Measurements from ENCODE around the gene STMN3.
"Not testable (repeated sequence)": the region's sequence is repeated elsewhere in the genome, so short reads cannot be mapped to it uniquely, and the experiment has no call there.

STMN3 gene

DNA sequence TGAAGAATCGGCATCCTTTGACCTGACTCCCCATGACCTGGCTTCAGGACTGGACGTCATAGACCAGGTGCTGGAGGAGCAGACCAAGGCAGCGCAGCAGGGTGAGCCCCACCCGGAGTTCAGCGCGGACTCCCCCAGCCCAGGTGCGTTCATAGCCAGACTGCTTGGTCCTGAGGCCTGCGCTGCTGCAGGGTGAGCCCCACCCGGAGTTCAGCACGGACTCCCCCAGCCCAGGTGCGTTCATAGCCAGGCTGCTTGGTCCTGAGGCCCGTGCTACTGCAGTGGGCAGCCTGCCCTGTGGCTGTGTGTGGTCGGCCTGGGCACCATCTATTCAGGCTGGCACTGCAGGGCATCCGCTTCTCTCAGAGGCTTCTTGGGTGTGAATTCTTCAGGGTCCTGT lies 20.7 kb upstream of the STMN3 start:
- no peaks in the 10 kb centered on the region for H3K9me2 ChIP-seq (ENCODE audit: low read depth, low read length)
- TF ChIP-seq CTCF (IDR thresholded peaks at IDR 0.05; ENCODE audit: low read length) (no peak), EZH2 (IDR thresholded peaks at IDR 0.05; ENCODE audit: borderline replicate concordance, low read length) (no peak)
- H3K9me3 ChIP-seq (ENCODE audit: low read length), result no peaks in the 10 kb centered on the region
- no peak overlapping the region for H3K27ac ChIP-seq (ENCODE audit: low read depth, low read length, poor library complexity, severe bottlenecking)
- H3F3A ChIP-seq (ENCODE audit: insufficient read depth, low read length), result no peaks in the 10 kb centered on the region
- H3K9ac ChIP-seq (ENCODE audit: low read length), result no peak overlapping the region
- H3K4me1 ChIP-seq (ENCODE audit: insufficient read depth, low read length, severe bottlenecking), result no peaks in the 10 kb centered on the region
- no peak overlapping the region for H3K4me3 ChIP-seq (ENCODE audit: low read depth, low read length, poor library complexity, severe bottlenecking)
- no peaks in the 10 kb centered on the region for H3K79me2 ChIP-seq (ENCODE audit: insufficient read depth, low read length)
- no peaks in the 10 kb centered on the region for H3K27me3 ChIP-seq (ENCODE audit: insufficient read depth, low read length)
- H4K20me1 ChIP-seq (ENCODE audit: insufficient read depth, low read length), result no peaks in the 10 kb centered on the region
- peaks cover 29% of the 10 kb centered on the region for H3K36me3 ChIP-seq (ENCODE audit: insufficient read depth, low read length)
- H2AFZ ChIP-seq (ENCODE audit: low read length), result no peak overlapping the region
- no peak overlapping the region for H3K4me2 ChIP-seq (ENCODE audit: low read length)

GRCh38 chr20:63672666-63673065 lies 19.4 kb upstream of the STMN3 start:
- no peak overlapping the region for H3K4me3 ChIP-seq (ENCODE audit: low read depth, low read length, poor library complexity, severe bottlenecking)
- peaks cover 37% of the 10 kb centered on the region for H3K36me3 ChIP-seq (ENCODE audit: insufficient read depth, low read length)
- H3K4me2 ChIP-seq (ENCODE audit: low read length), result no peak overlapping the region
- H3K79me2 ChIP-seq (ENCODE audit: insufficient read depth, low read length), result no peaks in the 10 kb centered on the region
- H3K27me3 ChIP-seq (ENCODE audit: insufficient read depth, low read length), result no peaks in the 10 kb centered on the region
- no peak overlapping the region for H3K9ac ChIP-seq (ENCODE audit: low read length)
- no peak overlapping the region for H3K27ac ChIP-seq (ENCODE audit: low read depth, low read length, poor library complexity, severe bottlenecking)
- H3F3A ChIP-seq (ENCODE audit: insufficient read depth, low read length), result no peaks in the 10 kb centered on the region
- H3K4me1 ChIP-seq (ENCODE audit: insufficient read depth, low read length, severe bottlenecking), result no peaks in the 10 kb centered on the region
- TF ChIP-seq CTCF (IDR thresholded peaks at IDR 0.05; ENCODE audit: low read length) (no peak), EZH2 (IDR thresholded peaks at IDR 0.05; ENCODE audit: borderline replicate concordance, low read length) (no peak)
- H3K9me3 ChIP-seq (ENCODE audit: low read length), result no peaks in the 10 kb centered on the region
- no peak overlapping the region for H2AFZ ChIP-seq (ENCODE audit: low read length)
- no peaks in the 10 kb centered on the region for H4K20me1 ChIP-seq (ENCODE audit: insufficient read depth, low read length)
- H3K9me2 ChIP-seq (ENCODE audit: low read depth, low read length), result no peaks in the 10 kb centered on the region

DNA sequence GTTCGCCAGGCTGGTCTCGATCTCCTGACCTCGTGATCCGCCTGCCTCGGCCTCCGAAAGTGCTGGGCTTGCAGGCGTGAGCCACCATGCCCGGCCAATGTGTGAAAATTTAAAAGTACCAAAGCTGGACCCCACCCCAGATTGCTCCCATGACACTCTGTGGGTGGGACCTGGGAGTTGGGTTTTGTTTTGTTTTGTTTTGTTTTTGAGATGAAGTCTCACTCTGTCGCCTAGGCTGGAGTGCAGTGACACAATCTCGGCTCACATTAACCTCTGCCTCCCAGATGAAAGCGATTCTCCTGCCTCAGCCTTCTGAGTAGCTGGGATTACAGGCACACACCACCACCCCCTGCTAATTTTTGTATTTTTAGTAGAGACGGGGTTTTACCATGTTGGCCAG lies 18.5 kb upstream of the STMN3 start:
- H3K27ac ChIP-seq (ENCODE audit: low read depth, low read length, poor library complexity, severe bottlenecking); H3K27me3 ChIP-seq (ENCODE audit: insufficient read depth, low read length); H3K4me3 ChIP-seq (ENCODE audit: low read depth, low read length, poor library complexity, severe bottlenecking); H3K4me2 ChIP-seq (ENCODE audit: low read length); H3K9me3 ChIP-seq (ENCODE audit: low read length); H2AFZ ChIP-seq (ENCODE audit: low read length); H3K4me1 ChIP-seq (ENCODE audit: insufficient read depth, low read length, severe bottlenecking); H3K9ac ChIP-seq (ENCODE audit: low read length); H3K9me2 ChIP-seq (ENCODE audit: low read depth, low read length); H3F3A ChIP-seq (ENCODE audit: insufficient read depth, low read length); H4K20me1 ChIP-seq (ENCODE audit: insufficient read depth, low read length); H3K79me2 ChIP-seq (ENCODE audit: insufficient read depth, low read length): not testable (repeated sequence)
- H3K36me3 ChIP-seq (ENCODE audit: insufficient read depth, low read length), result peaks cover 44% of the 10 kb centered on the region

DNA sequence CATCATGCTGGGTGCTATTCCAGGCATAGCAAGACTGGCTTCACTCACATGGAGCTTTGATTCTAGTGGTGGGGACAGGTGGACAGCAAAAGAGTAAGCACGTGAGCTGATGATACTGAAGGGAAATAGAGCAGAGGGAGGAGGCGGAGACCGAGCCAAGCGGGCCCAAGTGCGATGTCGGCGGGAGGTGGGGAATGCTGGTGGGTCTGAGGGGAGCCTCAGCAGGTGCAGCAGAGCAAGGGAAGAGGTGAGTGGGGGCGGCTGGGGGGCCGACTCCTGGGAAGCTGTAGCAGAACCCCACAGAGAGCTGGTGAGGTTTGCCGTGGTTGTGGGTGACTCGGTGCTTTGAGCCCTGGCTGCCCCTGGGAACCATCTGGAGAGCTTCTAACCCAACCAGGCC lies 15.1 kb upstream of the STMN3 start:
- no peaks in the 10 kb centered on the region for H4K20me1 ChIP-seq (ENCODE audit: insufficient read depth, low read length)
- no peaks in the 10 kb centered on the region for H3K79me2 ChIP-seq (ENCODE audit: insufficient read depth, low read length)
- no peak overlapping the region for H2AFZ ChIP-seq (ENCODE audit: low read length)
- no peak overlapping the region for H3K27ac ChIP-seq (ENCODE audit: low read depth, low read length, poor library complexity, severe bottlenecking)
- no peak for TF ChIP-seq EZH2 (IDR thresholded peaks at IDR 0.05; ENCODE audit: borderline replicate concordance, low read length)
- no peak for TF ChIP-seq CTCF (IDR thresholded peaks at IDR 0.05; ENCODE audit: low read length)
- no peaks in the 10 kb centered on the region for H3K27me3 ChIP-seq (ENCODE audit: insufficient read depth, low read length)
- peaks cover 42% of the 10 kb centered on the region for H3K36me3 ChIP-seq (ENCODE audit: insufficient read depth, low read length)
- no peak overlapping the region for H3K4me2 ChIP-seq (ENCODE audit: low read length)
- no peaks in the 10 kb centered on the region for H3K9me2 ChIP-seq (ENCODE audit: low read depth, low read length)
- no peaks in the 10 kb centered on the region for H3K9me3 ChIP-seq (ENCODE audit: low read length)
- H3K4me1 ChIP-seq (ENCODE audit: insufficient read depth, low read length, severe bottlenecking), result no peaks in the 10 kb centered on the region
- no peaks in the 10 kb centered on the region for H3F3A ChIP-seq (ENCODE audit: insufficient read depth, low read length)
- no peak overlapping the region for H3K9ac ChIP-seq (ENCODE audit: low read length)
- H3K4me3 ChIP-seq (ENCODE audit: low read depth, low read length, poor library complexity, severe bottlenecking), result no peak overlapping the region
